Measurements from ENCODE around the gene B3GLCT. TPM values are rescaled to one million over a fixed set of nuclear protein-coding genes. Genes with fewer than 3 reads are reported as not detected.

Gene B3GLCT
- total RNA-seq, 2 donors from 2014 or later, result 9.3 to 10.4 TPM

- DNase-seq (ENCODE audit: low spot score) (no peak), ATAC-seq (ENCODE audit: insufficient number of reproducible peaks, low FRiP score, low read depth) (no peak)
- Histone ChIP-seq H3K27me3 (replicated peaks; ENCODE audit: insufficient read depth) (no peaks in the 10 kb centered on the region), H3K9me3 (no peaks in the 10 kb centered on the region), H3K4me1 (ENCODE audit: control insufficient read depth in 1 of 2, low read depth in 2 of 2) (peaks cover 10 to 19% of the 10 kb centered on the region in 2 donors), H3K27ac (no peak overlapping the region), H3K4me3 (no peak overlapping the region), H3K36me3 (no peaks in the 10 kb centered on the region)
- no peak for TF ChIP-seq CTCF (IDR thresholded peaks at IDR 0.05)
These were observed 4.8 kb downstream of the B3GLCT start for GRCh38 chr13:31204592-31204991.

DNA sequence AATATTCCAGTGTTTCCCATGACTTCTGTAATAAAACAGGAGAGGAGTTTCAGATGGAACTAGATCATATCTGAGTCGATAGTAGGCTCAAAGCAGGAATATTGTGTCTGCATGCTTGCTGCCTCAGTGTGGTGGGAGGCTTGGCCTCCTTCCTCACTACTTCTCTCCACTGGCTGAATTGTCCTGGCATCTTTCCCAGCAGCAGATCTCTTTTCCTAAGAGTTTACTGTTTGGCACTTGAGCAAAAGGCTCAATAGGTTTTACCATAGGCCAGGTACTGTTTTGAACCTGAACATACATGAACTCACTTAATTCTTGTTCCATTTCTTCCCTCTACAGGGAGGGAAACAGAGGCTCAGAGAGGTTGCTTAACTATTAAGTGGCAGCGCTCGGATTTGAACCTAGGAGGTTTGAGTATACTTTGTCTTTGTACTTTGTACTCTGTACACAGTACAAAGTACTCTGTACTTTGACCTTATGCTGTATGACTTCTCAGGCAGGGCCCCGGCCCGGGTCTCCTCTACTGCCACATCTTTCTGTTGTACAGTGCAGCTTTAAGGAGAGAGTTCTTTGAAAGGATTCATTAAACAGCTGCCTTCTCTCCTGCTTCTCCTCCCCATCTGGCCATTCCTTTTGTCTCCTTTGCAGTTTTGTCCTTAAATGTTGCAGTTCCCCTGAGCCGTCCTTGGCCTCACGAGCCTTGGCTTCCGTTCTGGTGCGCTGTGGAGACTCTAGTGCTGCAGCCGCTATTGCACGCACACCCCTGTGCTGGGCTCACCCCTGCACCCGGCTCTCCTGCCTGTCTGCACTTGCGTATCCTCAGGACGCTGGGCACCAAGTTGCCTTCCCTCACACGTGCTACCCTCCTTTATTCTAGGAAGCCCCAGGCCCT is 8.1 kb downstream of the B3GLCT start:
- H3K4me1 ChIP-seq (ENCODE audit: control insufficient read depth in 1 of 2, low read depth in 2 of 2), result peaks cover 8 to 16% of the 10 kb centered on the region in 2 donors
- H3K27ac ChIP-seq, result no peak overlapping the region
- no peaks in the 10 kb centered on the region for H3K27me3 ChIP-seq (replicated peaks; ENCODE audit: insufficient read depth)
- ATAC-seq (ENCODE audit: insufficient number of reproducible peaks, low FRiP score, low read depth) (no peak), DNase-seq (ENCODE audit: low spot score) (no peak)
- no peak overlapping the region for H3K4me3 ChIP-seq
- TF ChIP-seq CTCF (IDR thresholded peaks at IDR 0.05), result no peak
- H3K9me3 ChIP-seq, result no peaks in the 10 kb centered on the region
- no peaks in the 10 kb centered on the region for H3K36me3 ChIP-seq

DNA sequence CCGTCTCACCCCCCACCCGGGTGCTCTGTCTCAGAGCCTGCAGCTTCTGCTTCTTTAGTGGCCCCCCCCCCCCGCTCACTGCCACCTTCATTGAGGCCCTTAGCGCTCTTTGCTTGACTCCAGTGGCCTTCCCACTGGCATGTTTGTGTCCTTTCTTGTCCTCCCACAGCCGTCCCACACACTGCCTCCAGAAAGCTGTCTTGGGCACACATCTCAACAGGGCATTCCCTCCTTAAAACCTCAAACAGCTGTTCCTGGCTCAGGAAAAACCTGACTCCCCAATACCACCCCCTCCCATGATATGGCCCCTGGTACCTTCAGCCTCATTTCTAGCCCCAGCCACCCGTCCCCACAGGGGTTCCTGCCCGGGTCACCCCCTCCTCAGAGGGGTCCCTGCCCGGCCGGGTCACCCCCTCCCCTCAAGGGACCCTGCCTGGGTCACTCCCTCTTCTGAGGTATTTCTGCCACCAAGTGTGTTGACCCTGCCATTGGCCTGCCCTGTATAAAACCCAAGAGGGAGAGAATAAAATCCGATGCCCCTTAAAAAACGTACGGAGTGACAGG is 8.9 kb downstream of the B3GLCT start:
- H3K4me1 ChIP-seq (ENCODE audit: control insufficient read depth in 1 of 2, low read depth in 2 of 2), result peaks cover 8 to 16% of the 10 kb centered on the region in 2 donors
- no peaks in the 10 kb centered on the region for H3K9me3 ChIP-seq
- no peak for DNase-seq (ENCODE audit: low spot score)
- no peaks in the 10 kb centered on the region for H3K27me3 ChIP-seq (replicated peaks; ENCODE audit: insufficient read depth)
- H3K36me3 ChIP-seq, result no peaks in the 10 kb centered on the region
- H3K4me3 ChIP-seq, result no peak overlapping the region
- no peak for TF ChIP-seq CTCF (IDR thresholded peaks at IDR 0.05)
- no peak for ATAC-seq (ENCODE audit: insufficient number of reproducible peaks, low FRiP score, low read depth)
- H3K27ac ChIP-seq, result no peak overlapping the region

DNA sequence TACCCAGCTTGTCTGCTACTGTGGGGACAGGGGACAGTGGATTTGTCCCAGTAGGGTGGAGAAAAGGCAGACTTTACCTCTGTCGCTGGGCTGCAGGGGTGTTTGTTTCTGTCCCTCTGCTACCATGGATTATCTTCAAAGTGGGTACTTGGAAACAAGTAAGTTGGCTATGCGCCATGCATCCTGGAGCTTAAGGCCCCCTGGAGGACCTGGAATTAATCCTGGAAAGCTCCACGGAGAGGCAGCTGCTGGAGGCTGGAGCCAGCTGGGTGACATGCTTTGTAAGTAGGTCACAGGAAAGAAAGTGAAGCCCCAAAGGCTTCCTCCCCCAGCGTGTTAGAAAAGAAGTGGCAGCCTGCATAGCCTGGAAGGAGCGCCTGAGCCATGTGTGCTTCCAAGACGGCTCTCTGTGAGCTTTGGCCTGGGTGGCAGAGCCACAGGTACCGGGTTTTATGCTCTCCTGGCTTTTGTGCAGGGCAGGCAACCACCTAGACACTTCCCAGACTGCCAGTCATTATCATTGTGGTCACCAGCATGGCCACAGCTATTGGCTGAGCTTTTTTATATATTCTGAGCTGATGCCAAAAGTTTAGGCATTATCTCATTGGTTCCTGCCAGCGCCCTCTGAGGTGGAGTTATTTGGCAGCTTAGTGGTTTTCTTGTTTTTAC is 9.5 kb downstream of the B3GLCT start:
- ATAC-seq (ENCODE audit: insufficient number of reproducible peaks, low FRiP score, low read depth), result no peak
- no peaks in the 10 kb centered on the region for H3K9me3 ChIP-seq
- H3K27me3 ChIP-seq (replicated peaks; ENCODE audit: insufficient read depth), result no peaks in the 10 kb centered on the region
- H3K27ac ChIP-seq, result no peak overlapping the region
- TF ChIP-seq CTCF (IDR thresholded peaks at IDR 0.05), result no peak
- H3K36me3 ChIP-seq, result no peaks in the 10 kb centered on the region
- DNase-seq (ENCODE audit: low spot score), result no peak
- H3K4me3 ChIP-seq, result peak overlapping the region; percentile 9
- H3K4me1 ChIP-seq (ENCODE audit: control insufficient read depth in 1 of 2, low read depth in 2 of 2), result peaks cover 9 to 20% of the 10 kb centered on the region in 2 donors

DNA sequence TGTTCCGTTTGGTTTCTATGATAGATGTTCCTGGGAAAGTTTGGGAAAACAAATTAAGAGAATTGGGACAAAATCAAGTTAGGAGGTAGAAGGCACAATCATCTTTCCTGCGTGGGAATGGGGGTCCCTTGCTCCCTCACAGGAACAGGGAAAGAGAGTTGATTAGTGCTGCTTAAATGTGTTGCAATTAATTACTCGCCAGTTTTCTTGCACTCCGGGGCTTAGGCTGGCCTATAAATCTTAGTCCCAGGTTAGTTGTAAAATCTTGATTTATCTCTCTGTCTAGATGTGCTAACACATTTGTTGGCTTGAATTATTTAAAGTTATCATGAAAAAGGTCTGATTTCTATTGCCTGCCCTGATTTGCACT is 10.1 kb downstream of the B3GLCT start:
- Histone ChIP-seq H3K4me1 (ENCODE audit: control insufficient read depth in 1 of 2, low read depth in 2 of 2) (peaks cover 14 to 25% of the 10 kb centered on the region in 2 donors), H3K9me3 (no peaks in the 10 kb centered on the region), H3K36me3 (no peaks in the 10 kb centered on the region), H3K4me3 (peak overlapping the region; percentile 9), H3K27me3 (replicated peaks; ENCODE audit: insufficient read depth) (no peaks in the 10 kb centered on the region), H3K27ac (no peak overlapping the region)
- ATAC-seq (ENCODE audit: insufficient number of reproducible peaks, low FRiP score, low read depth) (no peak), DNase-seq (ENCODE audit: low spot score) (no peak)
- TF ChIP-seq CTCF (IDR thresholded peaks at IDR 0.05), result no peak

All from thoracic aorta (tissue), 2 donors.